ENCODE measurements around the gene DLST. TPM values are rescaled to one million over a fixed set of nuclear protein-coding genes. Genes with fewer than 3 reads are reported as not detected.
A peak's percentile ranks its signal among the peaks of the same experiment; 100 is the strongest.

The DLST gene
- total RNA-seq, 1 experiment from 2014 or later: 29.9 TPM

GRCh38 chr14:74940956-74941565, 59.3 kb downstream of the DLST start:
- DNase-seq (ENCODE audit: low spot score): no peak

DNA sequence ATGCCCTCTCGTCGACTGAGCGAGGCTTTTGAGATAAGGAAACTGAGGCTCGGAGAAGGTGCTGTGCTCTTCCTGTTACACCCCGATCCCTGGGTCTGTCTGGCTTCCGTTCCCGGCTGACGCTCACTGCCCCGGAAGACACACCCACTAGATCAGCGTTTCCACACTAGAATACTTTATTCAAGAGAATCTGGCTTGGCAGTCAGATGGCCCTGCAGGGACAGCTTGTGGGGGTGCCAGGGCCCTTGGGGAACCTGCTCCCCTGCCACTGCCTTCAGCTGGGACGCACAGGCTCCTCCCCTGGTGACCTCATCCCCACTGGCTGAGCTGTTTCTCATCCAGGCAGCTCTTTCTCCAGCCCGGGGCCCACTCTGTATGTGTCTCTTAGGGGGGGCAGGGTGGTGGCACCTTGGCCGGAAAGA, 60.0 kb downstream of the DLST start:
- DNase-seq (ENCODE audit: low spot score): no peak

DNA sequence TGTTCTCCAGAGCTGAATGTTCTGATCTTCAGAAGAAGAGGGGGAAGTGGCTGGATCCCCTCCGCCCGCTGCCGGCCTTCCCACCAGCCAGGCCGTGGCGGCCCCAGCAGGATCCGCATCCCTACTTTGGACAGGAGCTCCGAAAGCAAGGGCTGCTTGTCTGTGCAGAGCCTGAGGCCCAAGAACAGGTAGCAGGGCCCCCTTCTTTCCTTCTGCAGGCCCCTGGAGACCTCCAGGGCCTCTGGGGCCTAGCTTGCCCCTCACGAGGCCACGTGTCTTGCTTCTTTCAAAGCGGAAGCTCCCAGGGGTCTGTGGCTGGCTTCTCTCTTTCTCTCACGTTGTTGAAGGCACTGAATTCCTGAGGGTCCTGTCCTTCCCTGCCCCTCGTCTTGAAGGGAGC, 60.5 kb downstream of the DLST start:
- DNase-seq (ENCODE audit: low spot score): no peak

- no peak for DNase-seq (ENCODE audit: low spot score)
These were observed 60.9 kb downstream of the DLST start for GRCh38 chr14:74942608-74943007.

DNA sequence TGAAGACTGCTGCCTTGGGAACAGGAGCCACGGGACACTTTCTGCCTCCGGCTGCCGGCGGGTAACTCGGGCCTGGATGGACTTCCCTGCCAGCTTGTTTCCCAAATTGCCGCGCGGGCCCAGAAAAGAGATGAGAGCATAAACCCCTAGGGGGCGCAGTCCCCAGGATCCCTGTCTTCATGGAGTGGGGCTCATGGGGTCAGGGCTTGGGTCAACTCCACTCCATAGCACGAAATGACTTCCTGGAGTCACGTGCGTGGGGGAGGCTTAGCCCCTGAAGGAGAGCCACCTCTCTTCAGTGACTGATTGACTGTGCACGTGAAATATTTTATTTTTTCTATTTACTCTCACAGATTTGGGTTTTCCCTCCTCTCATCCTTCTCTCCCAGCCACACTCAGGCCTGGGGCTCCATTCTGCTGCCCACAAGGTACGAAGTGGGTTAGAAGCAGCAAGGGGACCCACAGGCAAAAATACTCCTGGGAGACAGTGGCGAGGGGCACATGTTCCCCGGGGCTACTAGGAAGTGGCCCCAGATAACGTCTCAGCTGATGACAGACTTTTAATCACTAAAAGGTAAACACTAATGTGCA, 63.6 kb downstream of the DLST start:
- DNase-seq (ENCODE audit: low spot score): no peak

DNA sequence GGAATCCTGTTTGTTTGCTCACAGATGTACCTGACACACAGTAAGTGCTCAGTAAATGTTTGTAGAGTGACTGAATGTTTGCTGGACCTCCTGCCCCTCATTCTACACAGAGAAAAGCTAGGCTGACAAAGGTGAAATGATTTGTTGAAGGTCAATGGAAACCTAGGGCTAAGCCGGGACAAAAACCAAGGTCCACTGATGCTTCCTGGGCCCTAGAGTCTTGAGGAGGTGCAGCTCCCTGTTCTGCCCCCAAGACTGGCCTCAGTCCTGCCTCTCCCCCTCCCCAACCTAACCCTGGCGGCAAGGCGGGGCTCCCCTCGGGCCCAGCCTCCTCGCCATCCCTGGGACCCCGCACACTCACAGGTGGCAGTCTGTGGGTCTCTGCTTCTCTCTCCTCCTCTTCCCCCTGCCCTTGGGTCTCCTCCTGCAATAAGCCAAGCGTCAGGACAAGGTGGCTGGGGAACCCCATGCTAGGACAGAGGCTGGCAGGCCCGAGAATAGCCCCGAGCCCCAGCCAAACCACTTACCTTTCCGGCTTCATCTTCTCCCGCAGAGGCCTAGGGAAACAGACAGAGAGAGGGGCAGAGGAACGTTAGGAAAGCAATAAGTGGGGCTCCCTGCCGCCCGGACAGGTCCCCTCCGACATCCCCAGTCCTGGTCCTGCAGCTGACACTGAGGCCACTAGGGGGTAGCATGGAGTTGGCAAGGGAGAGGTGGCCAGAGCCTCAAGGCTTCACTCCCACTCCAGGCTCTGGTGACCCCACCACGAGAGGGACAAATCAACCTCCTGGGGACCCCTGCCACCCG, 64.3 kb downstream of the DLST start:
- peak; percentile 56 for DNase-seq (ENCODE audit: low spot score)

DNA sequence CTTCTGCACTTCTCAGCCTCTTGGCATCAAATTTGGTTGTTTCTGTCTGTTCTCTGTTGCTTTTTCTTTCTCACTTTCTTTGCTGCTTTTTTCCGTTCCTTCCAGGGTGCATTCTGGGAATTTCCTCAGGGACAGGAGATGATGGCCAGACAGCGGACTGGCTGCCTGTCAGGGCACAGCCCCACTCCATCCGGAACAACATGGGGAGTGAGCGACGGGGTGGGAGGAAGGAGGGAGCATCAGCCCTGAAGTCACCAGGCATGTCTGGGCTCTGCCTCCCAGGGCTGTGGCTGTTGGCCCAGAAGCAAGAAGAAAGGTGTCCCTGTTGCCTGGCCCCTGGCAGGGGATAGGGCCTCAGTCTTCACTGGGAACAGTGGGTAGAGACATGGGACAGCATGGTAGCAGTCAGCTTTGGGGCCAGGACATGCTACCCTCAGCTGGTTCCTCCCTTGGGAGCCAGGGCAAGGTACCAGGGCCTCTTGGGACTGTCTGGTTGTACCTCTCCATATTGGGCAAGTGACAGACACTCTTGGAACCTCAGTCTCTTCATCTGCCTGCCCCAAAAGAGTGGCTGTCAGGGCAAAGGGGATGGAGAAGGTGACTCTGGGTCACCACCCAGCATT, 65.1 kb downstream of the DLST start:
- DNase-seq (ENCODE audit: low spot score): no peak

- DNase-seq (ENCODE audit: low spot score): no peak
These were observed 65.9 kb downstream of the DLST start for GRCh38 chr14:74947353-74948227.

GRCh38 chr14:74948228-74949175, 66.8 kb downstream of the DLST start:
- DNase-seq (ENCODE audit: low spot score): no peak

GRCh38 chr14:74949191-74949601, 67.5 kb downstream of the DLST start:
- DNase-seq (ENCODE audit: low spot score): no peak

GRCh38 chr14:74949859-74950573, 68.3 kb downstream of the DLST start:
- no peak for DNase-seq (ENCODE audit: low spot score)

DNA sequence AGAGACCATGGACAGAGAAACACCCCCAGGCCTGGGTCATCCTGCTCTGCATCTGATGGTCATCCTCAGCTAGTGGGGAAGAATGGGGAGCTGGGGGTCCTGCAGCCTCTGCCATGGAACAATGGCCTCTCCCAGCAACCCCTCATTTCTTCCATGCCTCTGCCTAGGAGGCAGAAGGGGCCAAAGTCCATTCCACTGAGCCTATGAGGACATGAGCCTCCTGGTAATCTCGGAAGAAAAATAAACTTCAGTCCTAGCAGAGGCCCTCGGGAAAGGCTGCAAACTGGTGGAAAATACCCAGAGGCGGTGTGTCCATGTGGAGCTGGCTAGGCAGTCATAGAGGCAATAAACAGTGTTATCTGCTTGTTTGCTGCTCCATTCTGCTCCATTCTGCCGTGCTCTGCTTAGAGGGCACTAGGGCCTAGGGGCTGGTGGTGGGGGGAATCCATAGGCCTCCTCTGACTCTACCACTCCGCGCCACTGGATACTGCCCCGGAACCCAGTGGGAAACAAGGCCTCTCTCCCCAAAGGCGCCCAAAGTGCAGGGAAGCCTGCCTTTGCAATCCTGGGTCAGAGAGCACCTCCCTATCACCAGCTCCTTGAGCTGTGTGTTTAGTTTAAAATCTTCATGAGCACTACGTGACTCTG, 69.2 kb downstream of the DLST start:
- no peak for DNase-seq (ENCODE audit: low spot score)

DNA sequence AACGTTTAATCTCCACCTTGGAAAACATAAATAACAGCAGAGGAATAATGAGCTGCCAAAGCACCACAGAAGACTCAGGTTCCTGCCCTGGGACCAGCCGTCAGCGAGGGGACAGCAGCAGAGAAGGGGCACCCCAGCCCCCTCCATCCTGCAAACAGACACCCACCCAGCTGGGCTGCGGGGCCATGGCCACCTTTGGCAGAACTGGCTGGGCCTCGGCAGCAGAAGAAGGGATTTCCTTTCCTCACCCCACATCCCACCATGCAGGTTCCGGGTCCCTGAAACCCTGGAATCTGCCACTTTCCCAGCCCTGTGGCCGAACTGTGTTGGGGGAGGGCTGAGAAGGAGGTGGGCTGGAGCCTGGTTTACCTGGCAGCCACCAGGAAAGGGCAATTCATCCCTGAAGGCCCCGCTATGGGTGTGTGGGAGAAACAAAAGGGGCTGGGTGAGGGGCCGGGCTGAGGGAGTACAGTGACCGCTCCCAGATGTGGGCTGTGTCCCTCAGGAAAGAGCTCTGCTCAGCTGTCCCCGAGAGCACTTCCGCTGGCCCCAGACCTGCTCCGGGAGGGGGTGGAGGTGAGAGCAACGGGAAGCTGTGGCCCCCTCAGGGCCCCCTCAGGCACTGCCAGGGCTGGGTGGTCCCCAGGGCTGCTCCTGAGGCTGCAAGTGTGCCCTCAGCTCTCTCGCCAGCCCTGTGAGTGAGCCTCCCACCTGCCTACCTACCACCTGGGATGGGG, 69.9 kb downstream of the DLST start:
- DNase-seq (ENCODE audit: low spot score): no peak

DNA sequence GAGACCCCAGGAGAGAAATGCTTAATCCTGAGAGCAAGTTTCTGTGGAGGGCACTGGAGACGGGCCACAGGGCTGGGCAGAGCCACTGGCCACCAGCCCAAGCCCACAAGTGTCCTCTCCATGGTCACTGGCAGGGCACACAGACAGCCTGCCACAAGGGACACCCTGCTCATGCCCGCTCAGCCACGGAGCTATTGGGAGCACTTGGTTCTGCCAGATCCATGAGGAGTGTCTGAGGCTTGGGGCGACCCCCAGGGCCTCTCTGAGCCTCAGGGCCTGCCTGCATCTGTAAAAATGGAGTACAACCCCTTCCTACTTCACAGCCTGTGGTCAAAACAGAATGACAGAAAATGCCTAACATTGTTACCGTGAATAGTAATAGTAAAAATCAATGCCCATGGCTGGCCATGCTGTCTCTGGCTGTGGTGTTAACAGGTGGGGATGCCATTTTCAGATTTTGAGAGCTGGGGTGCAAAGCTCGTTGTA, 70.5 kb downstream of the DLST start:
- no peak for DNase-seq (ENCODE audit: low spot score)

DNA sequence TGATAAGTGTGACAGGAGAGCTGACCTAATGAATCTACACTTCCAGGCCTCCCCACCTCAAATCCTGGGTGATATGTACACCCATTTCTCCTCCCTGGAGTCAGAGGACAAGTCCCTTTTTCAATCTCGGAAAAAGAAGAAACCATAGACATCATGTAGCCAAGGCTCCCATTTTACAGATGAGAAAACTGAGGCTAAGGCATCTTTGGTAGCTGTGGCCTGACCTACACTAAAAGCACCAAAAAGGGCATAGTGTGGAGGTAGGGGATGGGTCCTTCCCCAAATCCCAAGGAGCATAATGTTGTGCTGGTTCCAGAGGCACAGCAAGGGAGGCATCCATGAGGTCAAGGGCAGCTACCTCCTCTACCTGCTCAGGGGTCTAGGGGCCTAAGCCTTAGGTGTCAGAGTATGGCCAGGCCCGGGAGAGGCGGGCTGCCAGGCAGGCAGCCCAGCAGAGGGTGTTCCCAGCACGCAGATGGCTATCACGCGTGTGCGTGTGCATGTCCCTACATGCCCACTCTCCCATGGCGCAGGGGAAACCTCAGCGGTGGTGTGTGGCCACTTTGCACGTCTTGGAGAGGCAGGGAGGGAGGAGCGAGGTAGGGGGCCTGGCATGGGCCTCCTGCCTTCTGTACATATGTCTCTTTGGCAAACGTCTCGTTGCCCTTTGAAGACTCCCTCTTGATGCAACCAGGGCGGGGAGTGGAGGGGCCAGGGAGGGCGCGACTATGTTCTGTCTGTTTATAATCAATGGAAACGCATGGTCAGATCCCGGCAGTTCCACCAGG, 71.2 kb downstream of the DLST start:
- no peak for DNase-seq (ENCODE audit: low spot score)

All from H4 (cell line).